ENCODE data around the gene GRP. TPM values are rescaled to one million over a fixed set of nuclear protein-coding genes. Genes with fewer than 3 reads are reported as not detected.

The GRP gene
- polyA plus RNA-seq, 1 experiment = not detected

- no peaks in the 10 kb centered on the region for H3K9me3 ChIP-seq (ENCODE audit: control insufficient read depth, insufficient read depth, low read length)
- H3K27ac ChIP-seq (ENCODE audit: low read depth, low read length) = no peak overlapping the region
- no peak for TF ChIP-seq CTCF (IDR thresholded peaks at IDR 0.05; ENCODE audit: low read depth, low read length)
- ChIA-PET POLR2A (no interaction called here), CTCF (no interaction called here)
- peaks cover 72% of the 10 kb centered on the region for H3K27me3 ChIP-seq (ENCODE audit: control insufficient read depth, insufficient read depth, low read length)
- no peak for DNase-seq (ENCODE audit: low read depth, low spot score)
- H3K4me3 ChIP-seq (ENCODE audit: low read depth, low read length) = no peak overlapping the region
Measured at GRCh38 chr18:59222341-59222740, 2.4 kb downstream of the GRP start.

- DNase-seq (ENCODE audit: low read depth, low spot score) = no peak
- H3K27ac ChIP-seq (ENCODE audit: low read depth, low read length) = no peak overlapping the region
- H3K27me3 ChIP-seq (ENCODE audit: control insufficient read depth, insufficient read depth, low read length) = peaks cover 46% of the 10 kb centered on the region
- H3K9me3 ChIP-seq (ENCODE audit: control insufficient read depth, insufficient read depth, low read length) = no peaks in the 10 kb centered on the region
- no peak overlapping the region for H3K4me3 ChIP-seq (ENCODE audit: low read depth, low read length)
- TF ChIP-seq CTCF (IDR thresholded peaks at IDR 0.05; ENCODE audit: low read depth, low read length) = no peak
- CTCF ChIA-PET = interaction anchor here (3.5 kb wide), 1 partner anchor 21 kb away, joined by 16 read pairs; no protein-coding TSS in a partner anchor
- POLR2A ChIA-PET = no interaction called here
Measured at GRCh38 chr18:59228351-59228750, 8.4 kb downstream of the GRP start.

- no peak for DNase-seq (ENCODE audit: low read depth, low spot score)
- Histone ChIP-seq H3K9me3 (ENCODE audit: control insufficient read depth, insufficient read depth, low read length) (no peaks in the 10 kb centered on the region), H3K27ac (ENCODE audit: low read depth, low read length) (no peak overlapping the region), H3K4me3 (ENCODE audit: low read depth, low read length) (no peak overlapping the region), H3K27me3 (ENCODE audit: control insufficient read depth, insufficient read depth, low read length) (peaks cover 41% of the 10 kb centered on the region)
- POLR2A ChIA-PET = no interaction called here
- CTCF ChIA-PET = interaction anchor here (3.5 kb wide), 1 partner anchor 20 kb away, joined by 16 read pairs; no protein-coding TSS in a partner anchor
- no peak for TF ChIP-seq CTCF (IDR thresholded peaks at IDR 0.05; ENCODE audit: low read depth, low read length)
Measured at GRCh38 chr18:59229191-59229590, 9.2 kb downstream of the GRP start.

GRCh38 chr18:59229701-59230443 lies 9.9 kb downstream of the GRP start:
- CTCF ChIA-PET = interaction anchor here (3.5 kb wide), 1 partner anchor 19 kb away, joined by 16 read pairs; no protein-coding TSS in a partner anchor
- POLR2A ChIA-PET = no interaction called here
- Histone ChIP-seq H3K4me3 (ENCODE audit: low read depth, low read length) (no peak overlapping the region), H3K27ac (ENCODE audit: low read depth, low read length) (no peak overlapping the region), H3K27me3 (ENCODE audit: control insufficient read depth, insufficient read depth, low read length) (peaks cover 37% of the 10 kb centered on the region), H3K9me3 (ENCODE audit: control insufficient read depth, insufficient read depth, low read length) (no peaks in the 10 kb centered on the region)
- DNase-seq (ENCODE audit: low read depth, low spot score) = no peak
- no peak for TF ChIP-seq CTCF (IDR thresholded peaks at IDR 0.05; ENCODE audit: low read depth, low read length)

GRCh38 chr18:59231114-59231513 lies 11.2 kb downstream of the GRP start:
- no peak for DNase-seq (ENCODE audit: low read depth, low spot score)
- TF ChIP-seq CTCF (IDR thresholded peaks at IDR 0.05; ENCODE audit: low read depth, low read length) = no peak
- CTCF ChIA-PET = interaction anchor here (0.6 to 3.5 kb wide), 2 partner anchors 18 to 77 kb away, joined by 5 to 16 read pairs; no protein-coding TSS in a partner anchor

More at GRCh38 chr18:59231114-59231513, 11.2 kb downstream of the GRP start:
- Histone ChIP-seq H3K27me3 (ENCODE audit: control insufficient read depth, insufficient read depth, low read length) (peaks cover 32% of the 10 kb centered on the region), H3K27ac (ENCODE audit: low read depth, low read length) (no peak overlapping the region), H3K9me3 (ENCODE audit: control insufficient read depth, insufficient read depth, low read length) (no peaks in the 10 kb centered on the region), H3K4me3 (ENCODE audit: low read depth, low read length) (no peak overlapping the region)
- POLR2A ChIA-PET = no interaction called here
